CD4-positive, alpha-beta memory T cell (primary cell): ENCODE results near the gene RINL. TPM values are rescaled to one million over a fixed set of nuclear protein-coding genes. Genes with fewer than 3 reads are reported as not detected.
"Not testable (repeated sequence)": the region's sequence is repeated elsewhere in the genome, so short reads cannot be mapped to it uniquely, and the experiment has no call there.

Source experiments
- CTCF ChIA-PET: fragments of 350-600 bp; sonication (Branson Sonifier 250); formaldehyde crosslinking; loops from one replicate; lab custom pipeline; 2021; ENCODE audit warnings: inconsistent platforms; ENCODE audit not compliant: partially characterized antibody; lab: Charles Lee
- POLR2A ChIA-PET: fragments of 350-600 bp; sonication (Branson Sonifier 250); formaldehyde crosslinking; loops from one replicate; lab custom pipeline; 2021; ENCODE audit not compliant: partially characterized antibody; lab: Charles Lee
- DNase-seq, 5 donors: peaks; one replicate each; pipeline versions ENCODE4 v3.0.0 to v3.0.0-alpha.2; 2020 to 2022; ENCODE audit warnings: mixed read lengths in 1 of 5
- H3K27ac ChIP-seq: one replicate; pipeline ENCODE4 v1.7.0; 2013; ENCODE audit warnings: low read depth, low read length
- H3K27me3 ChIP-seq: 2 replicates; pipeline ENCODE4 v1.7.0; 2013; ENCODE audit warnings: mild to moderate bottlenecking, low read length, moderate library complexity; ENCODE audit not compliant: insufficient read depth
- H3K36me3 ChIP-seq: 2 replicates; pipeline ENCODE4 v1.7.0; 2013; ENCODE audit warnings: mild to moderate bottlenecking, low read length, moderate library complexity; ENCODE audit not compliant: insufficient read depth
- H3K4me1 ChIP-seq: 2 replicates; pipeline ENCODE4 v1.7.0; 2013; ENCODE audit warnings: mild to moderate bottlenecking, low read length, moderate library complexity; ENCODE audit not compliant: insufficient read depth
- H3K4me3 ChIP-seq, 2 donors: one replicate each; pipeline ENCODE4 v1.7.0; 2013; ENCODE audit warnings: low read length in 2 of 2, mild to moderate bottlenecking in 1 of 2
- H3K9me3 ChIP-seq, 2 donors: one replicate each; pipeline ENCODE4 v1.7.0; 2013; ENCODE audit warnings: low read length in 2 of 2, control low read depth in 1 of 2; ENCODE audit not compliant: control insufficient read depth in 1 of 2
- H3K27ac Mint-ChIP-seq, 7 donors: one replicate each; pipeline ENCODE4 v1.8.0; 2020 to 2021; ENCODE audit warnings: mixed read lengths in 7 of 7, mild to moderate bottlenecking in 6 of 7, inconsistent platforms in 3 of 7, moderate library complexity in 3 of 7
- H3K27me3 Mint-ChIP-seq, 2 donors: one replicate each; pipeline ENCODE4 v1.8.0; 2020 to 2021; ENCODE audit warnings: mixed read lengths in 2 of 2
- H3K36me3 Mint-ChIP-seq, 2 donors: one replicate each; pipeline ENCODE4 v1.8.0; 2020 to 2021; ENCODE audit warnings: mixed read lengths in 2 of 2, inconsistent platforms in 1 of 2, mild to moderate bottlenecking in 1 of 2
- H3K4me1 Mint-ChIP-seq, 4 donors: one replicate each; pipeline ENCODE4 v1.8.0; 2020 to 2021; ENCODE audit warnings: mixed read lengths in 4 of 4, mild to moderate bottlenecking in 1 of 4
- H3K4me3 Mint-ChIP-seq, 8 donors: one replicate each; pipeline ENCODE4 v1.8.0; 2020 to 2021; ENCODE audit warnings: mixed read lengths in 8 of 8, mild to moderate bottlenecking in 7 of 8, moderate library complexity in 6 of 8, inconsistent platforms in 3 of 8
- H3K9me3 Mint-ChIP-seq, 8 donors: one replicate each; pipeline ENCODE4 v1.8.0; 2020 to 2021; ENCODE audit warnings: mixed read lengths in 8 of 8, mild to moderate bottlenecking in 5 of 8, inconsistent platforms in 3 of 8, moderate library complexity in 1 of 8
- intact Hi-C: fragments of 100-400 bp; cut with micrococcal nuclease; formaldehyde crosslinking; loops from one replicate; pipeline ENCODE4 v1.15.1; 2023
- polyA plus RNA-seq, 2 donors: library from polyadenylated mRNA; unstranded; fragments of 300-500 nt; fragmentation: Illumina TruSeq; gene quantifications; one replicate each; pipeline ENCODE4 v1.2.3, GENCODE V29; 2021
- total RNA-seq, 2 experiments: library from RNA; stranded (reverse); gene quantifications; one replicate each; pipeline ENCODE4 v1.2.3, GENCODE V29; 2021

RINL gene
- total and polyA plus RNA-seq, 4 experiments from 2014 or later, result 20.9 to 65.9 (median 58.8) TPM

GRCh38 chr19:38856813-38857212, 21.3 kb downstream of the RINL start:
- peaks cover 0 to 3% of the 10 kb centered on the region in 2 donors for H3K36me3 Mint-ChIP-seq
- intact Hi-C loops, result no loop called here
- ChIA-PET POLR2A (interaction anchor here (1.3 to 3.2 kb wide), 7 partner anchors 10 to 30 kb away, joined by 3 to 20 read pairs (median 7); partner anchors contain the start of genes ECH1 and RINL), CTCF (interaction anchor here (1.2 to 2.1 kb wide), 4 partner anchors 9 to 123 kb away, joined by 3 to 13 read pairs (median 4); no protein-coding TSS in a partner anchor)
- Histone ChIP-seq H3K4me1 (peaks cover 30% of the 10 kb centered on the region), H3K9me3 (no peaks in the 10 kb centered on the region), H3K4me3 (no peak overlapping the region), H3K36me3 (no peaks in the 10 kb centered on the region), H3K27ac (peak overlapping the region; percentile 35), H3K27me3 (no peaks in the 10 kb centered on the region)
- H3K27ac Mint-ChIP-seq, result peak overlapping the region in 5 of 7 donors; percentile 78 to 99 (median 92)
- H3K27me3 Mint-ChIP-seq, result peaks cover 0 to 1% of the 10 kb centered on the region in 2 donors
- H3K9me3 Mint-ChIP-seq, result peaks cover 0 to 3% (median 0%) of the 10 kb centered on the region in 8 donors
- no peak for DNase-seq
- H3K4me3 Mint-ChIP-seq, result peak overlapping the region in 7 of 8 donors; percentile 54 to 92 (median 67)
- H3K4me1 Mint-ChIP-seq, result peaks cover 20 to 38% (median 30%) of the 10 kb centered on the region in 4 donors

- intact Hi-C loops, H3K36me3 ChIP-seq, DNase-seq, H3K27me3 ChIP-seq, H3K9me3 Mint-ChIP-seq, H3K27me3 Mint-ChIP-seq, H3K4me3 Mint-ChIP-seq, H3K4me3 ChIP-seq, H3K27ac ChIP-seq, CTCF ChIA-PET, H3K9me3 ChIP-seq: not testable (repeated sequence)
- POLR2A ChIA-PET, result interaction anchor here (3.2 kb wide), 1 partner anchor 13 kb away, joined by 20 read pairs; no protein-coding TSS in a partner anchor
- H3K4me1 ChIP-seq, result peaks cover 38% of the 10 kb centered on the region
- Mint-ChIP-seq H3K27ac (peak overlapping the region in 1 of 7 donors; percentile 41), H3K4me1 (peaks cover 18 to 49% (median 32%) of the 10 kb centered on the region in 4 donors), H3K36me3 (peaks cover 0 to 10% of the 10 kb centered on the region in 2 donors)
Observed at GRCh38 chr19:38855751-38856150, 22.3 kb downstream of the RINL start.

- Mint-ChIP-seq H3K36me3 (peaks cover 0 to 14% of the 10 kb centered on the region in 2 donors), H3K4me1 (peaks cover 18 to 51% (median 35%) of the 10 kb centered on the region in 4 donors), H3K4me3 (peak overlapping the region in 2 of 8 donors; percentile 17 to 27)
- H3K4me3 ChIP-seq, DNase-seq, H3K36me3 ChIP-seq, H3K27me3 Mint-ChIP-seq, H3K27ac ChIP-seq, H3K27ac Mint-ChIP-seq, H3K9me3 Mint-ChIP-seq, H3K27me3 ChIP-seq, H3K9me3 ChIP-seq: not testable (repeated sequence)
- ChIA-PET POLR2A (interaction anchor here (0.7 to 9.5 kb wide), 4 partner anchors 12 to 32 kb away, joined by 3 to 297 read pairs (median 4); partner anchors contain the start of gene RINL), CTCF (interaction anchor here (2.8 to 4.6 kb wide), 2 partner anchors 10 to 14 kb away, joined by 22 to 45 read pairs; no protein-coding TSS in a partner anchor)
- H3K4me1 ChIP-seq, result peaks cover 38% of the 10 kb centered on the region
- intact Hi-C loops, result loop anchor here (5.0 kb wide), 2 partner anchors 518 to 1587 kb away; partner anchors contain the start of genes CATSPERG and SERTAD3
Observed at GRCh38 chr19:38854961-38855360, 23.1 kb downstream of the RINL start.

GRCh38 chr19:38853214-38853613, 24.9 kb downstream of the RINL start:
- Mint-ChIP-seq H3K4me1 (peaks cover 24 to 64% (median 41%) of the 10 kb centered on the region in 4 donors), H3K9me3 (peaks cover 0 to 6% (median 0%) of the 10 kb centered on the region in 8 donors), H3K27me3 (peaks cover 1% of the 10 kb centered on the region in 2 donors), H3K27ac (peak overlapping the region; percentile 90 to 99 (median 97)), H3K36me3 (peaks cover 8 to 27% of the 10 kb centered on the region in 2 donors), H3K4me3 (peak overlapping the region; percentile 87 to 96 (median 95))
- peaks cover 44% of the 10 kb centered on the region for H3K4me1 ChIP-seq
- no peaks in the 10 kb centered on the region for H3K36me3 ChIP-seq
- no peaks in the 10 kb centered on the region for H3K9me3 ChIP-seq
- ChIA-PET CTCF (interaction anchor here (0.9 to 4.6 kb wide), 6 partner anchors 11 to 181 kb away, joined by 3 to 45 read pairs (median 6); partner anchors contain the start of genes MRPS12 and SARS2), POLR2A (interaction anchor here (1.2 to 9.5 kb wide), 12 partner anchors 11 to 458 kb away, joined by 4 to 297 read pairs (median 18); partner anchors contain the start of genes ECH1, MRPS12, NFKBIB and RINL)
- H3K27me3 ChIP-seq, result no peaks in the 10 kb centered on the region
- intact Hi-C loops, result loop anchor here (5.0 kb wide), 2 partner anchors 516 to 1589 kb away; partner anchors contain the start of genes CATSPERG and SERTAD3
- DNase-seq, result no peak
- peak overlapping the region; percentile 92 for H3K27ac ChIP-seq
- H3K4me3 ChIP-seq, result no peak overlapping the region

- Histone ChIP-seq H3K27me3 (no peaks in the 10 kb centered on the region), H3K4me1 (peaks cover 46% of the 10 kb centered on the region), H3K9me3 (no peaks in the 10 kb centered on the region), H3K36me3 (peaks cover 5% of the 10 kb centered on the region), H3K4me3 (peak overlapping the region; percentile 63 to 98), H3K27ac (peak overlapping the region; percentile 92)
- Mint-ChIP-seq H3K27ac (peak overlapping the region; percentile 90 to 99 (median 97)), H3K9me3 (peaks cover 0 to 5% (median 0%) of the 10 kb centered on the region in 8 donors), H3K36me3 (peaks cover 16 to 33% of the 10 kb centered on the region in 2 donors), H3K4me1 (peaks cover 24 to 64% (median 42%) of the 10 kb centered on the region in 4 donors), H3K27me3 (peaks cover 1% of the 10 kb centered on the region in 2 donors), H3K4me3 (peak overlapping the region; percentile 87 to 96 (median 95))
- ChIA-PET CTCF (interaction anchor here (0.9 to 4.6 kb wide), 6 partner anchors 10 to 180 kb away, joined by 3 to 45 read pairs (median 6); partner anchors contain the start of genes MRPS12 and SARS2), POLR2A (interaction anchor here (1.0 to 9.5 kb wide), 15 partner anchors 10 to 483 kb away, joined by 4 to 297 read pairs (median 14); partner anchors contain the start of genes ECH1, EIF3K, GMFG and MAP4K1)
- intact Hi-C loops, result loop anchor here (5.0 kb wide), 2 partner anchors 515 to 1590 kb away; partner anchors contain the start of genes CATSPERG and SERTAD3
- peak; percentile 43 to 83 (median 49) for DNase-seq
Observed at GRCh38 chr19:38852231-38853044, 25.6 kb downstream of the RINL start.

GRCh38 chr19:38851622-38852230, 26.3 kb downstream of the RINL start:
- H3K4me1 ChIP-seq, result peaks cover 46% of the 10 kb centered on the region
- DNase-seq, result peak; percentile 86 to 89 (median 88)
- H3K9me3 ChIP-seq, result no peaks in the 10 kb centered on the region
- H3K4me3 Mint-ChIP-seq, result peak overlapping the region; percentile 93 to 97 (median 96)
- POLR2A ChIA-PET, result interaction anchor here (0.6 to 9.5 kb wide), 17 partner anchors 10 to 484 kb away, joined by 3 to 297 read pairs (median 14); partner anchors contain the start of genes ACTN4, ECH1, EIF3K and GMFG
- peak overlapping the region; percentile 94 to 98 for H3K4me3 ChIP-seq
- H3K27ac ChIP-seq, result peak overlapping the region; percentile 92
- H3K27me3 ChIP-seq, result no peaks in the 10 kb centered on the region
- intact Hi-C loops, result loop anchor here (2.0 to 5.0 kb wide), 3 partner anchors 514 to 1591 kb away; partner anchors contain the start of genes CATSPERG, SERTAD3 and ZFP36
- CTCF ChIA-PET, result interaction anchor here (1.1 to 4.6 kb wide), 4 partner anchors 13 to 36 kb away, joined by 4 to 45 read pairs (median 9); partner anchors contain the start of gene RINL
- peaks cover 12% of the 10 kb centered on the region for H3K36me3 ChIP-seq
- peaks cover 24 to 64% (median 42%) of the 10 kb centered on the region in 4 donors for H3K4me1 Mint-ChIP-seq
- peak overlapping the region; percentile 83 to 100 (median 99) for H3K27ac Mint-ChIP-seq
- H3K36me3 Mint-ChIP-seq, result peaks cover 22 to 40% of the 10 kb centered on the region in 2 donors
- peaks cover 0 to 4% (median 0%) of the 10 kb centered on the region in 8 donors for H3K9me3 Mint-ChIP-seq
- H3K27me3 Mint-ChIP-seq, result peaks cover 1% of the 10 kb centered on the region in 2 donors
